GM18951 (cell line): Measurements from ENCODE around the gene CLDND2.
A peak's percentile ranks its signal among the peaks of the same experiment; 100 is the strongest.

Experiments used
- POLR2A ChIP-seq: IDR thresholded peaks from 4 replicates; pipeline ENCODE4 v1.6.1; 2011; ENCODE audit warnings: mild to moderate bottlenecking; ENCODE audit not compliant: insufficient read length, insufficient read depth; ENCODE audit errors: extremely low read depth
- in situ Hi-C: fragments of 300-500 bp; cut with MboI; formaldehyde crosslinking; loops from one replicate; pipeline ENCODE4 v1.12.0; 2022; ENCODE audit warnings: low sequenced_read_pairs, mixed read lengths, inconsistent platforms; ENCODE audit not compliant: unreplicated experiment

CLDND2 gene

DNA sequence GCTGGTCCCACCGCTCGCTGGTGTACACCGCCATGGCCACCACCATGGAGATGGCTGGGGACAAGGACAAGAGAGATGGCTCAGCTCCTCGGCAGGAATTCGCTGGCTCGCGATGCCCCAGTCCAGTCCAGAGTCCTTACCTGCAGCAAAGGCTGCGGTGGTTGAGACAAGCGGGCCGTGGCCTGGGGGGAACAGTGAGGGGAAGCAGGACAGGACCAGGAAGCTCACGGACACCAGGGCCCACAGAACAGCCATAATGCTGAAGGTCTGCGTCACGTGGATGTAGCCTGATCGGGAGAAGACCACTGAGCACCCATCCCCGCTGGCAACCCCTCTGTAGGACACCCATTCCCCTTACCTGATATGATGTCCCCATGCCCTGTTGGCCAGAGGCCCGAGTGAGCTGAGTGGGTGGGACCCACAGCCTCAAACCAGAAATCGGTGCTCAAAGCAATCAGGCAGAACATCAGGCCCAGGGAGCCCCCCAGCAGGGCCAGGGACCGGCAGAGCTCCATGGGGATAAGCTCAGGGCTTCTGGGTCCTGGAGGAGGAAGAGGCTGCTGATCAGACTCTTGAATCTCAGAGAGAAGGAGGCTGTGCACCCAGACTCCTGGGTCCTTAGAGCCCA is 3.3 kb upstream of the CLDND2 start:
- no peak for TF ChIP-seq POLR2A
- in situ Hi-C loops = no loop called here

DNA sequence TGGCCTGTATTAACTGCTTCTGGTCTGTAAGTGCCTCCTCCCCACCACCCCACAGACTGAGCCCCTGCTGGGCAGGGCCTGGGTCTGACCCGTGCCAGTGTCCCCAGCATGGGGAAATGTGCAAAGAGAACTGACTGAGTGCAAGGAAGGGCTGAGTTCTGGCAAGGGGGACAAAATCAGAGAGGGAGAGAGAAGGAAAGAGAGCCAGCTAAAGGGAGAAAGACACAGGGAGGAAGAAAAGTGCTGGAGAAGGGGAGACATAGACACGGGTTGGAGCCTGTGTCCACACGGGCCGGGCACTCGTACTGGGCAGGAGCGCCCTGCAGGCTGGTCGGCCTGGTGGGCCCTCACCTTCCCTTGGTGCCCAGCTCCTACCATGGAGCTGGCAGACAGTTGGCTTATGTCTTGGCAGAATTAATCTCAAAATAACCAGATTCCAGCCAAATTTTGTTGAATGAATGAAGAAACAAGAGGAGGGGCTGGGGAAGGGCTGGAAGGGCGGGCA is 2.4 kb upstream of the CLDND2 start:
- TF ChIP-seq POLR2A = no peak
- in situ Hi-C loops = no loop called here

GRCh38 chr19:51370230-51370629 is 1.4 kb upstream of the CLDND2 start:
- in situ Hi-C loops = no loop called here
- no peak for TF ChIP-seq POLR2A

GRCh38 chr19:51367565-51368365 is 1.0 kb downstream of the CLDND2 start:
- TF ChIP-seq POLR2A = peak; percentile 72
- in situ Hi-C loops = no loop called here

DNA sequence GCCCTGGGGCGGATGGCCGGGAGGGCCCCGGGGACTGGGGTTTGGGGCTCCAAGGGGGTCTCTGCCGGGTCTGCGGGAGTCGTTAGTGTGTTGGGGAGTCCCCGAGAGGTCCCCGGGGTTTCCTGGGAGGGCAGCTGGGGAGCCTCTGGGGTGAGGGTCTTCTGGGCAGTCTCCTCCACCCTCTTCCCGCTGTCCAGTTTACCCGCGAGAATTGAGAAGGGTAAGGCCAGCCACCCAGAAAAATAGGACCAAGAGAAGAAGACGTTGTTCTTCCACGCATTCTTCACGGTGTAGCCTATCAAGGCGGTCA is 1.6 kb downstream of the CLDND2 start:
- no peak for TF ChIP-seq POLR2A
- in situ Hi-C loops = no loop called here

DNA sequence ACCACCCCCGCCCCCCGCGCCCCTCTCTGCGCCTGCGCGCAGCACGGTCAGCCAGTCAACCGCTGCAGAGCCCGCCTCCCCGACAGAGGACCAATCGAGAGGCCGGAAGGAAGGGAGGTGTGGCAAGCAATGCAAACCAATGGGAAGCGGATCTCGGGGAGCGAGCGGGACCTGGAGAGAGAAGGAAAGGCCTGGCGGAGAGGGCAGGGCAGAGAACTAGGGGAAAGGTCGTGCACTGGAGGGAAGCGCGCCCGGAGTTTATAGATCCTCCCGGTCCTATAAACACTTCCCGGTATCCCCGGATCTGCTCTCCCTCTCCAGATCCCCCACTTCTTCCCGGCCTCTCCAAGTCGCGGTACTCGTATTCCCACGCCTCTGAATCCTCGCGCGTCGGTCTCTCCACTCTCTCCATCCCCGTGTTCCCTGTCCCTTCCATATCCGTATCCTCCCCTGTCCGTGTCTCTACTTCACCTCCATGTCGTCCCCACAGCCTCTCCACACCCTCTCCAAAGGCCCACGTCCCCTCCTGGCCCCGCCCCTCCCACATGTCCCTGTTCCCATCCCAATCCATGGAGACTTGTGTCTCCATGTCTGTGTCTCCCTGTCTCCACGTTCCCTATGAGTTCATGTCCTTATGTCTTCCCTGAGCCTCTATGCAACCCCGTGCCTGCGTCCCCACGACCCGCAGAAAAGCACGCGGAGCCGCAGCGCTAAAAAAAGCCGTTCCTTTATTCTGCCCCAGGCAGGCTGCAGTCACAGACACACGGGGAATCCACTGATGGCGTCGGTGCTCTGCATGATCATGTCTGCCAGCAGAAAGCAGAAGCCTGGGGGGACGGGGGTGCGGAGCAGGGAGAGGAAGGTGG is 2.2 kb downstream of the CLDND2 start:
- in situ Hi-C loops = no loop called here
- TF ChIP-seq POLR2A = peak; percentile 81

DNA sequence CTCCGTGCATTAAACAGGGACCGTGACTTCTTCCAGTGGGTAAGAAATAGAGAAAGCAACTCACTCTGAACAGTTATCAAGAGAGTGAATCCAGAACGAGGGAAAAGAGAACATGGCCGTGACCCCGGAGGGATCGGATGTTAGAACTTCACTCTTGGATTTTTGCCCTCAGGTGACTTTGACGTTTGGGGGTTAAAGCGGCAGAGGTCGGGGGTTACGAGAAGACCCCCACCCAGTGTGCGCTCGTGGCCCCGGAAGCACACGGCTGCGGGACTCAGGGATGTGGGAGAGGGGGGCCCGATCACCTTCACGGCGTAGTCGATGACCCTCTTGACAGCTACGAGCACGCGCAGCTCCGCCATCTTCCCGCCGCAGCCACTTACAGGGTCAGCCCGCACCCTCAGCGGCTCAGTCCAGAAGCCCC is 2.8 kb downstream of the CLDND2 start, which contains the start of gene ETFB:
ETFB (minus strand) TSS at position 424 of the 424 bp plus-strand sequence; CDS start at position 362, 62 bp downstream.
- TF ChIP-seq POLR2A = peak; percentile 73
- in situ Hi-C loops = no loop called here

- in situ Hi-C loops = no loop called here
- TF ChIP-seq POLR2A = no peak
These were observed 3.4 kb downstream of the CLDND2 start for GRCh38 chr19:51365211-51365964.

DNA sequence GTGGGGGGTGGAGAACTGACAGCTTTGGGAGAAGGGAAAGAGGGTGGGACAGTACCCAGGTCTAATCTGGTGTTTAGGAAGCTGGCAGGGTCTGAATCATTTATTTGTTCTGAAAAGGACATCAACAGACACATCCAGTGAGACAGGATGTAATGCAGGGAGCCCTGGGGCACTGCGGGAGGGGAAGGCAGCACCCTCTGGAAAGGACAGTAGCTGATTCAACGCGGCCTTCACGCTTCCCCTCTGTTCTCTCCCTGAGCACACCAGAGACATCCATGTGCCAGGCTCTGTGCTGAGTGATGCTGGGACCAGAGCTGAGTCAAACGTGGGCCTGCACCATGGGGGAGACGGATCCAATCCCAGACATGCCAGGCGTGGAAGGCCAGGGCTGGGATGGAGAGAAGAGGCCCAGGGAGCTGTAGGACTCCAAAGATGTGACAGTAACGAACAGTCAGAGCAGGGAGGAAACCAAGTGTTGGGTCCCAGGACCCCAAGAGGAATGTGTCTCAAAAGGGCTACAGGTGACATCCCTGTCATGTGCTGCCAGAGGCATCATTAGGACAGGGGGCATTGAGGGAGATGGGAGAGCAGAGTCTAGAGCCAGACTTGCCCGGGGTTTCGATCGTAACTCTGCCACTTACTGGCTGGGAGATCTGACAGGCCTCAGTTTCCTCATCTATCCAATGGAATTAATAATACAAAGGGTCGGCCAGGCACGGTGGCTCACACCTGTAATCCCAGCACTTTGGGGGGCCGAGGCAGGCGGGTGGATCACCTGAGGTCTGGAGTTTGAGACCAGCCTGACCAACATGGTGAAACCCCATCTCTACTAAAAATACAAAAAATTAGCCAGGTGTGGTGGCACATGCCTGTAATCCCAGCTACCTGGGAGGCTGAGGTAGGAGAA is 4.3 kb downstream of the CLDND2 start:
- no peak for TF ChIP-seq POLR2A
- in situ Hi-C loops = no loop called here

DNA sequence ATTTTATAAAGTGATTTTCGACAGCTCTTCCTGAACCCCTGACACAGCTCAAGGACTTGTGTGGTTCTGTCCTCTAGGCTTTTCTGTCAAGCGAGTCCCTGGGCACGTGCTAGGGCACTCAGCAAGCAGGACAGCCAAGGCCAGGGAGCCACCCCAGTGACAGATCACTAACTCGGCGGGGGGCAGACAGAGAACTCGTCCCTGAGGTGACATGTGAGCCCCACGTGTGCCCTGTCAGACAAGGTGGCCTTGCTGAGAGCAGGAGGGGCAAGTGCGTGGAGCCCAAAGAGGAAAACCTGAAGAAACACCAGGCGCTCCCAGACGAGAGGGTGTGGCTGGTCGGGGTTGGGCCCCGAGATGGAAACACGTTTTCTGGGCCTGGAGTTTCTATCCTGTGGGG is 7.6 kb downstream of the CLDND2 start:
- in situ Hi-C loops = no loop called here
- no peak for TF ChIP-seq POLR2A

- no peak for TF ChIP-seq POLR2A
- in situ Hi-C loops = no loop called here
These were observed 9.5 kb downstream of the CLDND2 start for GRCh38 chr19:51359294-51359693.

DNA sequence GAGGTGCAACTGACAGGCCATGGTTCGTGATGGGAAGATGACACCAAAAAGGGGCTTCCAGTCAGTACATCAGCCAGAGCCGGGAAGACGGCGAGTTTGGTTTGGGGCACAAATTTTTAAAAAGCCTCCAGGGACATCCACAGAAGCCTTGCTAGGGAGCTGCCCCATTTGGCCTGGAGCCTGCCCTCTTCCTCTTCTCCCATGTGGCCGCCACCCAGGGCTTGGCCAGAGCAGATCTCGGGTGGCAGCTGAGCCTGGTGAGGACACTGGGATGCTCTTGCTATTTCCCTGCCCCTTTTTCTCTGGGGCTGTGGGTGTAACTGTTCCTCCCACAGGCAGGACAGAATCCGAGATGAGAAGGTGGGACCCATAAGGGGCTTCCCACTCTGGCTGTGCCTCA is 10.9 kb downstream of the CLDND2 start:
- no peak for TF ChIP-seq POLR2A
- in situ Hi-C loops = no loop called here
